Naive B cell (primary cell): Measurements from ENCODE around the gene PRR14. TPM values are rescaled to one million over a fixed set of nuclear protein-coding genes. Genes with fewer than 3 reads are reported as not detected.

Experiments
- ATAC-seq, 2 donors: fragments of 150-1000 bp; cut with Tn5 transposase; 2 replicates each; pipeline ENCODE4 v1.10.0; 2021; ENCODE audit warnings: low read depth in 2 of 2, mild to moderate bottlenecking in 2 of 2, moderate library complexity in 2 of 2
- DNase-seq: peaks from one replicate; pipeline ENCODE4 v3.0.0; 2022
- H3K27ac Mint-ChIP-seq, 6 donors: one replicate each; pipeline ENCODE4 v1.8.0; 2020 to 2022; ENCODE audit warnings: mild to moderate bottlenecking in 6 of 6, mixed read lengths in 6 of 6, moderate library complexity in 5 of 6, inconsistent platforms in 2 of 6
- H3K27me3 Mint-ChIP-seq, 3 donors: one replicate each; pipeline ENCODE4 v1.8.0; 2021 to 2022; ENCODE audit warnings: mixed read lengths in 3 of 3, mild to moderate bottlenecking in 1 of 3
- H3K36me3 Mint-ChIP-seq, 2 donors: one replicate each; pipeline ENCODE4 v1.8.0; 2020 to 2022; ENCODE audit warnings: mixed read lengths in 2 of 2, inconsistent platforms in 1 of 2, mild to moderate bottlenecking in 1 of 2
- H3K4me1 Mint-ChIP-seq, 3 donors: one replicate each; pipeline ENCODE4 v1.8.0; 2020 to 2022; ENCODE audit warnings: mixed read lengths in 3 of 3, inconsistent platforms in 1 of 3, mild to moderate bottlenecking in 1 of 3, moderate library complexity in 1 of 3
- H3K4me3 Mint-ChIP-seq, 8 donors: one replicate each; pipeline ENCODE4 v1.8.0; 2020 to 2022; ENCODE audit warnings: mild to moderate bottlenecking in 8 of 8, mixed read lengths in 8 of 8, moderate library complexity in 8 of 8, inconsistent platforms in 2 of 8
- H3K9me3 Mint-ChIP-seq, 7 donors: one replicate each; pipeline ENCODE4 v1.8.0; 2020 to 2022; ENCODE audit warnings: mixed read lengths in 7 of 7, mild to moderate bottlenecking in 5 of 7, inconsistent platforms in 2 of 7, moderate library complexity in 1 of 7
- polyA plus RNA-seq, 6 donors: library from polyadenylated mRNA; unstranded; fragments of 300-500 nt; fragmentation: Illumina TruSeq; gene quantifications; one replicate each; pipeline ENCODE4 v1.2.3, GENCODE V29; 2021; ENCODE audit warnings: low read depth in 6 of 6

The PRR14 gene
- polyA plus RNA-seq, 6 donors from 2014 or later, result 11.6 to 40.9 (median 17.8) TPM

DNA sequence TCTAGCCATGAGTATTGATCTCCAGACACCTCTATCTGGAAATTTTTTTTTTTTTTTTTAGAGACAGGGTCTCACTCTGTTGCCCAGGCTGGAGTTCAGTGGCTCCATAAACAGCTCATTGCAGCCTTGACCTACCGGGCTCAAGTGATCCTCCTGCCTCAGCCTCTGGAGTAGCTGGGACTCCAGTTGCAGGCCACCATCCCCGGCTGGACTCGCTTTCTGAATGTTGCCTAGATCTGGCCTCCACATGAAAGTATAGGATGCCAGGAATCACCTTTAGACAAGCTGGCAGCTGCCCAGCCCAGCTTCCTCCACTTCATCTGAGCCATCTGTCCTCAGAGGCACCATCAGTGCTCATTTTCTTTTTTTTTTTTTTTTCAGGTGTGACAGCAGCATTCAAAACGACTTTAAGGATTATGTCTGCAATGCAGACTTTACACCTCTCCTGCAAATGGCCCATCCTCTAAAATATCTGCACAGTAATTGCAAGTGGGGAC is 6.4 kb upstream of the PRR14 start:
- Mint-ChIP-seq H3K27me3 (no peaks in the 10 kb centered on the region), H3K4me3 (no peak overlapping the region), H3K36me3 (no peaks in the 10 kb centered on the region), H3K4me1 (peaks cover 0 to 5% (median 0%) of the 10 kb centered on the region in 3 donors), H3K9me3 (no peaks in the 10 kb centered on the region), H3K27ac (peak overlapping the region in 1 of 6 donors; percentile 18)
- no peak for ATAC-seq
- DNase-seq, result no peak

DNA sequence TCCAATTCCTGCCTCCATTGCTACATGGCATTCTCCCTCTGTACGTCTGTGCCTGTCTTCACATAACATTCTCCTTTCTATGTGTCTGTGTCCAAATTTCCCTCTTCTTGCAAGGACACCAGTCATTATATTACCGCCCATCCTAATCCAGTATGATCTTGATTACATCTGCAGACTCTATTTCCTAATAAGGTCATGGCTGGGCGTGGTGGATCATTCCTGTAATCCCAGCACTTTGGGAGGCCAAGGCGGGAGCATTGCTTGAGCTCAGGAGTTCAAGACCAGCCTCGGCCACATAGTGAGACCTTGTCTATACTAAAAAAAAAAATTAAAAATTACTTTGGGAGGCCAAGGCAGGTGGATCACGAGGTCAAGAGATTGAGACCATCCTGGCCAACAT is 5.0 kb upstream of the PRR14 start:
- peaks cover 0 to 6% of the 10 kb centered on the region in 2 donors for H3K36me3 Mint-ChIP-seq
- H3K27ac Mint-ChIP-seq, result peak overlapping the region in 1 of 6 donors; percentile 61

DNA sequence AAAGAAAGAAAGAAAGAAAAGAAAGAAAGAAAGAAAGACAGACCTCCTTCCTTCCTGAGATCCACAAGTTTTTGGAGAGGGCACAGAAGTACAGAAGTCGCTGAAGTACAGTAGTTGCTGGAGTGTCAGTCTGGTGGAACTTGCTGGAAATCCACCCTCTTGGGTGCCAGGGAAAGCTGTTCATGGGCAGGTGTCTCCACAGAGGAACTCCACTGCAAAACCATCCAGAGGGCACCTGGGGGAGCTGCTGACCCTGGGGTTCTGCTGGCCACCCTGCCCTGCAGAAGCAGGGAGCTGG is 3.5 kb upstream of the PRR14 start:
- Mint-ChIP-seq H3K27me3 (no peaks in the 10 kb centered on the region), H3K4me3 (no peak overlapping the region), H3K27ac (no peak overlapping the region), H3K9me3 (no peaks in the 10 kb centered on the region), H3K4me1 (peaks cover 13 to 23% (median 19%) of the 10 kb centered on the region in 3 donors), H3K36me3 (peaks cover 0 to 8% of the 10 kb centered on the region in 2 donors)
- ATAC-seq (no peak), DNase-seq (no peak)

More for the DNA sequence above, 5.0 kb upstream of the PRR14 start:
- DNase-seq (no peak), ATAC-seq (no peak)
- H3K9me3 Mint-ChIP-seq, result no peaks in the 10 kb centered on the region
- H3K4me3 Mint-ChIP-seq, result no peak overlapping the region
- no peaks in the 10 kb centered on the region for H3K27me3 Mint-ChIP-seq
- peaks cover 7 to 15% (median 10%) of the 10 kb centered on the region in 3 donors for H3K4me1 Mint-ChIP-seq

DNA sequence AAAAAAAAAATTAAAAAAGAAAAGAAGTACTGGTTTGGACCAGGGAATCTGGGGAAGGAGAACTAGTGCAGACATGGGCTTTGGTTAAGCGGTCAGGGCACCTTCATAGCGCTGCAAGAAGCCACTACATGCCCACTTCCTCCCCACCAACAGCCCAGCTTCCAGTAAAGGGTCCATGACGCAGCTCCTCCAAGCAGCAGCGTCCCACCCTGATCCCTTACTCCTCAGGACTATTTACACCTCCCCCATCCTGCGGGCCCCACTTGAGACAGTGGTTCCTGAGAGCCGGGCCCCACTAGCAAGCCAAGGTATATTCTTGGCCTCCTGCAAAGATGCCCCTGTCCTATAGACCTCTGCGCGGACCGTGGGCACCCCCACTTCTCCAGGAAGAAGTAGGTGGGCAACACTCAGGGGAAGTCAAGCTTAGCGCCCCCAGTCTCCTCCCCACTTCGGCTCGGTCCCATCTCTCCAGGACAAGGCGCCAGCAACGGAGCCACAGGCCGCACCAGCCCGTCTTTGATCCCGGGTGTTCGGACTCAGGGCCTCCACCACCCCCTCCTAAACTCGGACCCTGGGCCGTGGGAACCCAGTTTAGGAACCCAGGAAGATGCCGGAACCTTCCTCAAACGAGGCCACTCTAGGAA is 913 bp upstream of the PRR14 start:
- Mint-ChIP-seq H3K4me3 (peak overlapping the region; percentile 92 to 100 (median 97)), H3K27me3 (no peaks in the 10 kb centered on the region), H3K9me3 (no peaks in the 10 kb centered on the region), H3K36me3 (peaks cover 0 to 10% of the 10 kb centered on the region in 2 donors), H3K4me1 (peaks cover 20 to 31% (median 27%) of the 10 kb centered on the region in 3 donors), H3K27ac (peak overlapping the region; percentile 95 to 99 (median 99))
- ATAC-seq (peak; percentile 1 to 3), DNase-seq (no peak)

DNA sequence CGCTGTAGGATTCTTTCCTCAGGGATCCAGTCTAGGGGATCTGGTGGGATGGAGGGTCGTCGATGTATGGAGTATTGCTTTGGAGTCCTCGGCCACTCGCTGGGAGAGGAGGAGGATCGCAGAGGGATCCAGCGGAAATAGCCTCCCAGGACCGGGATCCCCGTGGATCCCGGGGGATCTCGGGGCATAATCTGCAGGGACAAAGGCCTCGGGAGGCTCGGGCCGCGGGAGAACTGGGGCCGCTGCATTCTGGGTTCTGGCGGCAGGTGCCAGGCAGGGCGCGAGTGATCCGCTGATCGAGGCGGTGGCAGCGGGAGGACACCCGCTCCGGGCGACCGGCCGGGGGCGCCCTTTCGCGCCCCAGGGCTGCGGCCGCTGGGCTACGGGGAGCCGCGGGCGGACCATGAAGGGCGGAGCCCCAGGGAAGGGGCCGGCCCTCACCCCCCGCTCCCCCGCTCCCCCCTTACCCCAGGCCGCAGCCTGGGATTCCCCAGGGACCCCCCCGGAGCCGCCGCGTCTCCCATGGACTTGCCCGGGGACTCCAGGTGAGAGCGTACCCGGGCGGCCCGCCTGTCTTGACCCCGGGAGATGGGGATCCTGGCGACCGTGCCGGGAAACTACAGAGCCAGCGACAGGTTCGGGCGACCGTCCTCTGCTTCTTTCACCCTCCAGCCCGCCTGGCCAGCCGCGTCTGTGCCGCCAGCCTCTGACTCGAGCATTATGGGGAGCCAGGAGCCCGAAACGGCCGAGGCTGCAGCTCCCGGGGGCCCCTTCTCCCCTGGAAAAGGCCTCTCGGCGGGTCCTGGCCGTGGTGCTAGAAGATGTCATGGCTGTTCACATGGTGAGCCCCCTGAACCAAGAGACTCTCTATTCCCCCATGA is 604 bp downstream of the PRR14 start:
- Mint-ChIP-seq H3K4me1 (peaks cover 25 to 39% (median 31%) of the 10 kb centered on the region in 3 donors), H3K27ac (peak overlapping the region; percentile 95 to 99 (median 99)), H3K27me3 (no peaks in the 10 kb centered on the region), H3K36me3 (peaks cover 0 to 15% of the 10 kb centered on the region in 2 donors), H3K4me3 (peak overlapping the region; percentile 92 to 100 (median 97)), H3K9me3 (no peaks in the 10 kb centered on the region)
- peak; percentile 69 for DNase-seq
- ATAC-seq, result peak; percentile 62 to 67

DNA sequence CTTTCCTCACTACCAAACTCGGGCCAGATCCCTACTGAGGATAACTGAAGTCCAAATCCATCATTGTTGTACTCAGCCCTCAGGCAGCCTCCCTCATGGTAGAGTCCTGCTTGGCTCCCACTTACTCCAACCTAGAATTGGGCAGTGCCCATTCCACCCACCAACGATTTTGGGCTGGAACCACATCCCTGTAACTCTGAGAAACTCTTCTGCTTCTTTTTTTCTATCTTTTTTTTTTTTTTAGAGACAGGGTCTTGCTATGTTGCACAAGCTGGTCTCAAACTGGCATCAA is 1.2 kb downstream of the PRR14 start:
- Mint-ChIP-seq H3K36me3 (peaks cover 0 to 15% of the 10 kb centered on the region in 2 donors), H3K4me1 (peaks cover 26 to 45% (median 32%) of the 10 kb centered on the region in 3 donors), H3K27ac (peak overlapping the region; percentile 64 to 95 (median 86)), H3K4me3 (peak overlapping the region; percentile 77 to 100 (median 94)), H3K9me3 (no peaks in the 10 kb centered on the region), H3K27me3 (no peaks in the 10 kb centered on the region)
- DNase-seq (no peak), ATAC-seq (no peak)

DNA sequence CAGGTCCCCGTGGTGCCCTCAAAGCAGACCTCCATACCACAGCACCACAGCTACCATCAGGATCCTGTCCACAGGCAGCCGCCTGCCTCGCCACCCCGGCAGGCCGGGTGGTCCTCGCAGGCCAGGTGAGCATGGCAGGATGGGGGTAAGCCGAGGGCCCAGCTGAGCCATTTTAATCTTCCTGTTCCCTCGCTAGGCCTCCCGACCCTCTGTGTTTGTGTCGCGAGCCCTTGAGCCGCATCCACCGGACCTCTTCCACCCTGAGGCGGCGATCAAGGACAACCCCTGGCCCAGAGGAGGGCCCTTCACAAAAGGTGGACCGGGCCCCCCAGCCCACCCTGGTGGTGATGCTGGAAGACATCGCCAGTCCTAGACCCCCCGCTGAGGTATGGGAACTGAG is 2.0 kb downstream of the PRR14 start:
- no peak for ATAC-seq
- Mint-ChIP-seq H3K4me3 (peak overlapping the region; percentile 55 to 100 (median 88)), H3K27ac (peak overlapping the region in 3 of 6 donors; percentile 80 to 95 (median 84)), H3K9me3 (no peaks in the 10 kb centered on the region), H3K36me3 (peaks cover 0 to 15% of the 10 kb centered on the region in 2 donors), H3K27me3 (no peaks in the 10 kb centered on the region), H3K4me1 (peaks cover 30 to 51% (median 37%) of the 10 kb centered on the region in 3 donors)
- DNase-seq, result no peak

DNA sequence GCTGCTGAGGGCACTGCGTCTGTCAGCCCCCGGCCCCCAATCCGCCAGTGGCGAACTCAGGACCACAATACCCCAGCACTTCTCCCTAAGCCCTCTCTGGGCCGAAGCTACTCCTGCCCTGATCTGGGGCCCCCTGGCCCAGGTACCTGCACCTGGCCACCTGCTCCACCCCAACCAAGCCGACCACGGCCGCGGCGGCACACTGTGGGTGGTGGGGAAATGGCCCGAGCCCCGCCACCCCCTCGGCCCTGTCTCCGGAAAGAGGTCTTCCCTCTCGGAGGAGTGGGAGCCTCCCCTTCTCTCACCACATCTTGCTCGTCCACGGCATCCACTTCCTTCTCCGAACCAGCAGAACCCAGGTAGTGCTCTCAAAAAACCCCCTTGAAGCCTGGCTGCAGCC is 4.1 kb downstream of the PRR14 start:
- H3K27me3 Mint-ChIP-seq, result no peaks in the 10 kb centered on the region
- peaks cover 33 to 44% (median 36%) of the 10 kb centered on the region in 3 donors for H3K4me1 Mint-ChIP-seq
- no peaks in the 10 kb centered on the region for H3K9me3 Mint-ChIP-seq
- peak overlapping the region in 2 of 8 donors; percentile 59 to 74 for H3K4me3 Mint-ChIP-seq
- H3K36me3 Mint-ChIP-seq, result peaks cover 0 to 22% of the 10 kb centered on the region in 2 donors
- ATAC-seq (no peak), DNase-seq (no peak)
- no peak overlapping the region for H3K27ac Mint-ChIP-seq

DNA sequence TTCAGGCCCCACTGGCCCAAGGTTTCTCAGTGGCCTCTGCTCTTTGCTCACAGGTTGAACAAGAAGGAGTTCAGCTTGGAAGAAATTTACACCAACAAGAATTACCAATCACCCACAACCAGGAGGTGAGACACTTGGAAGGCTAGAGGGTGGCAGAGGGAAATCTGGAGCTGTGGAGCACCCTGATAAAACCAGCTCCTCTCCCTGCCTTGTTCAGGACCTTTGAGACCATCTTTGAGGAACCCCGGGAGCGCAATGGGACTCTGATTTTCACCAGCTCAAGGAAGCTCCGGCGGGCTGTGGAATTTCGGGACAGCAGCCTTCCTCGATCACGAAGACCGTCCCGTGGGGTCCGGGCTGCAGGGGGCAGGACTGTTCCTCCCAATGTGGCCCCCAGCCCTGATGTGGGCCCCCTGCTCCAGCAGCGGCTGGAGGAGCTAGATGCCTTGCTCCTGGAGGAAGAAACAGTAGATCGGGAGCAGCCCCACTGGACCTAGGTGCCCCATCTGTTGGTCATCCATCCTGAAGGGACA is 5.1 kb downstream of the PRR14 start:
- H3K9me3 Mint-ChIP-seq, result no peaks in the 10 kb centered on the region
- H3K27me3 Mint-ChIP-seq, result no peaks in the 10 kb centered on the region
- H3K4me1 Mint-ChIP-seq, result peaks cover 31 to 44% (median 32%) of the 10 kb centered on the region in 3 donors
- H3K27ac Mint-ChIP-seq, result peak overlapping the region in 2 of 6 donors; percentile 15 to 22
- H3K36me3 Mint-ChIP-seq, result peaks cover 4 to 20% of the 10 kb centered on the region in 2 donors
- peak overlapping the region in 3 of 8 donors; percentile 23 to 90 (median 39) for H3K4me3 Mint-ChIP-seq
- ATAC-seq (no peak), DNase-seq (no peak)

DNA sequence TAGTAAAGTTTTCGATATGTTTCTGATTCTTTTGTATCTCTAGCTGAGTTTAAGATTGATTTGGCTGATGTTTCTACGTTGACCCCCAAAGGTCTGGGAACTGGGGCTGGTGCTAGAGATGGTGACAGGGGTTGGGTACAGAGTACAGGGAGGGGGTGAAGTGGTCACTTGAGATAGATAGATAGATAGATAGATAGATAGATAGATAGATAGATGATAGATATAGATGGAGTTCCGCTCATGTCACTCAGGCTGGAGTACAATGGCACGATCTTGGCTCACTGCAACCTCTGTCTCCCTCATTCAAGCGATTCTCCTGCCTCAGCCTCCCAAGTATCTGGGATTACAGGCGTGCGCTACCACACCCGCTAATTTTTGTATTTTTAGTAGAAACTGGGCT is 5.6 kb downstream of the PRR14 start:
- Mint-ChIP-seq H3K27me3 (no peaks in the 10 kb centered on the region), H3K4me3 (peak overlapping the region in 5 of 8 donors; percentile 23 to 90 (median 66)), H3K9me3 (no peaks in the 10 kb centered on the region), H3K36me3 (peaks cover 5 to 25% of the 10 kb centered on the region in 2 donors), H3K4me1 (peaks cover 33 to 49% (median 36%) of the 10 kb centered on the region in 3 donors), H3K27ac (peak overlapping the region in 4 of 6 donors; percentile 22 to 99 (median 54))
- no peak for DNase-seq
- ATAC-seq, result no peak

DNA sequence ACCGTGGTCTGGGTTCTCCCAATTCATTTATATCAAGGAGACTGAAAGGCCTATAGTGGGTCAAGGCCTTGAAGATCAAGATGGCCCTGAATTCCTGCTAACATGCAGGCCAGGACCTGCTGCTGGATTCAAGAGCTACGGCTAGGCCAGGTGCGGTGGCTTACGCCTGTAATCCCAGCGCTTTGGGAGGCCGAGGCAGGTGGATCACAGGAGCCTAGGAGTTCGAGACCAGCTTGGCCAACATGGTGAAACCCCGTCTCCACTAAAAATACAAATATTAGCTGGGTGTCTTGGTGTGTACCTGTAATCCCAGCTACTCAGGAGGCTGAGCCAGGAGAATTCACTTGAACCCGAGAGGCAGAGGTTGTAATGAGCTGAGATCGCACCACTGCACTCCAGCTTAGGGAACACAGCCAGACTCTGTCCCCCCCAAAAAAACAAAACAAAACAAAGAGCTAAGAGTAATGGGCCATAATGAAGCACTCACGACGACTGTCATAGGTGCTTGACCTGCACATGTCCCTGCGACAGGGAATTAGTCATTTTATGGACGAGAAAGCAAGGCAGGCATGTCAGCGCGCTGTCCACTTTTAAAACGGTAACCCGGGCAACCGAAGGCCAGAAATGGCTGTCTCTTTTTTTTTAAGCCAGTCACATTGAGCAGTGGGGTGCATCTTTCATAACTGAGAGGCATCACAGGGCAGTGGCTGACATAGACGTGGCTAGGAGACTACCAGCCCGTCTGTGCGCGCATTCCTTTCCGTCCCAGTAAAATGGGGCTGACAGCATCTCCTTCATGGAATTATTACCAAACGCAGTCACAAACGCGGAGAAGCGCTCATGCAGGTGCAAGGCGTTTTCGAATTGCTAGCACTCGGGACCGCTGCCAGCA is 6.5 kb downstream of the PRR14 start:
- Mint-ChIP-seq H3K36me3 (peaks cover 5 to 26% of the 10 kb centered on the region in 2 donors), H3K27ac (peak overlapping the region; percentile 79 to 99 (median 94)), H3K4me3 (peak overlapping the region; percentile 84 to 100 (median 91)), H3K4me1 (peaks cover 33 to 54% (median 35%) of the 10 kb centered on the region in 3 donors), H3K27me3 (no peaks in the 10 kb centered on the region), H3K9me3 (no peaks in the 10 kb centered on the region)
- ATAC-seq, result no peak
- no peak for DNase-seq

DNA sequence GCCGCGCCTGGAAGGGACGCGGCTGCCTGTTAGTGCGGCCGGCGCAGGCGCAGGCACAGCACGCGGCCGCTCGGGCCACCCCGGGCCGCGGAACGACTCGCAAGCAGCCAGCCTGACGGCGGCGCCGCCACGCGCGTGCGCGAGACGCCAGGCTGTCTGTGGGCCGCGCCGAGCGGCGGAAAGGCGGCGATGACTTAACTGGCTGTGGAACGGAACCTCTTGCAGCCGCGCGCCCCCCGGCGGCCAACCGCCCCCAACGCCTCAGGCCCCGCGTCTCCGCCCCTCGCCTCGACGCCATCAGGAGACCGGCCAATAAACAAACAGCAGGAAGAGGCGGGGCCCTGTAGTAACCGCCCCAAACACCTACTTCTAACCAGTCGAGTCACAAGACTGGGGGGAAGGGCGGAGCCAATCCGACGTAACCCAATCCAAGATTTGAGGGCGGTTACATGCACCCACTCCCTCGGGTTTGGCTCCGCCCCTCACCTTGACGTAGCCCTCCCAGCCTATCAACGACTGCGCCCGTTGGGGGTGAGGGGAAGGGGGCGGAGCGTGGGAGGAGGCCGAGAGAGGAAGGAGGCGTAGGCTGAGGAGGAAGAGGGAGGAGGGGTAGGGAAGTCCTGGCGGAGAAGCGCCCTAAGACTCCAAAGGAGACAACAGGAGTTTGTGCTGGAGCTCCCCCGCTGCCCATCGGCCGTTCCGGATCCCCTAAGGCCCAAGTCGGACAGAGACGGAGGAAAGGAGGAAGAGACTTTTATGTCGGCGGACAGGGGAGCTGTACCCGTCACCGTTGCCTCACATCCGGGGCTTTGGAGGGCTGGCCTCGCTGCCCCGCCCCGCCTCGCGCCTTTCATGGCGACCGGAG is 7.3 kb downstream of the PRR14 start, which contains the start of gene FBRS:
TSS of gene FBRS (plus strand) at position 566 of the 865 bp plus-strand sequence. CDS start 1,088 bp downstream, outside the sequence.
- Mint-ChIP-seq H3K9me3 (no peaks in the 10 kb centered on the region), H3K4me3 (peak within 1 kb of the TSS; percentile 90 to 100 (median 99)), H3K4me1 (peaks cover 27 to 51% (median 34%) of the 10 kb centered on the region in 3 donors), H3K27me3 (no peaks in the 10 kb centered on the region), H3K27ac (peak within 1 kb of the TSS; percentile 99 to 100 (median 100)), H3K36me3 (peaks cover 6 to 26% of the 10 kb centered on the region in 2 donors)
- ATAC-seq, result peak; percentile 64
- DNase-seq, result peak; percentile 100
